Neural progenitor cell (in vitro differentiated cells): ENCODE measurements around the gene DRICH1.

Experiments
- CTCF ChIP-seq: fragments of 200-600 bp; sonication (generic); IDR thresholded peaks from 2 replicates; pipeline ENCODE4 v1.5.1; 2017; ENCODE audit warnings: antibody characterized with exemption, mild to moderate bottlenecking
- EZH2 ChIP-seq: fragments of 200-600 bp; sonication (generic); IDR thresholded peaks from 2 replicates; pipeline ENCODE4 v1.6.1; 2017; ENCODE audit warnings: antibody characterized with exemption, mild to moderate bottlenecking, moderate library complexity
- EZH2phosphoT487 ChIP-seq: fragments of 200-600 bp; sonication (generic); IDR thresholded peaks from 2 replicates; pipeline ENCODE4 v1.6.1; 2017; ENCODE audit warnings: antibody characterized with exemption

GRCh38 chr22:23563111-23563510, 69.0 kb downstream of the DRICH1 start:
- TF ChIP-seq CTCF (no peak), EZH2 (no peak), EZH2phosphoT487 (no peak)
